OCI-LY7 (cell line): ENCODE data around the gene HOOK2. TPM values are rescaled to one million over a fixed set of nuclear protein-coding genes. Genes with fewer than 3 reads are reported as not detected.

Experiments
- BruUV-seq: library from RNA; stranded (reverse); fragments of 400-500 nt; replicated peaks from 2 replicates; lab custom pipeline; 2021; lab: Mats Ljungman, UMichigan
- CTCF ChIA-PET: fragments of 300-600 bp; sonication (Branson Sonifier 250); formaldehyde crosslinking; loops from one replicate; lab custom pipeline; 2022; ENCODE audit warnings: antibody characterized with exemption; ENCODE audit not compliant: unreplicated experiment; lab: Charles Lee
- POLR2A ChIA-PET: fragments of 300-600 bp; sonication (Branson Sonifier 250); formaldehyde crosslinking; loops from one replicate; lab custom pipeline; 2022; ENCODE audit warnings: antibody characterized with exemption; lab: Charles Lee
- DNase-seq: peaks from one replicate; pipeline ENCODE4 v3.0.0-alpha.2; 2015; ENCODE audit warnings: low spot score
- H2AFZ ChIP-seq: fragments of 200-600 bp; sonication (generic), shearing (Covaris generic); 2 replicates; pipeline ENCODE4 v1.6.1; 2014; ENCODE audit warnings: mild to moderate bottlenecking, antibody characterized with exemption, low read length, moderate library complexity
- H3K27ac ChIP-seq: fragments of 200-600 bp; sonication (generic); 2 replicates; pipeline ENCODE4 v1.5.1; 2014; ENCODE audit warnings: mixed run types, low read depth, mild to moderate bottlenecking, moderate library complexity, low read length, inconsistent platforms; ENCODE audit not compliant: poor library complexity, severe bottlenecking
- H3K36me3 ChIP-seq: fragments of 200-600 bp; sonication (generic); 2 replicates; pipeline ENCODE4 v1.6.1; 2014; ENCODE audit warnings: mild to moderate bottlenecking, antibody characterized with exemption, low read length, moderate library complexity, mixed read lengths; ENCODE audit not compliant: insufficient read depth
- H3K4me1 ChIP-seq: fragments of 200-600 bp; sonication (generic); 2 replicates; pipeline ENCODE4 v1.5.1; 2014; ENCODE audit warnings: mild to moderate bottlenecking, low read length; ENCODE audit not compliant: insufficient read depth, poor library complexity, severe bottlenecking
- H3K4me2 ChIP-seq: fragments of 200-600 bp; sonication (generic); 2 replicates; pipeline ENCODE4 v1.6.1; 2014; ENCODE audit warnings: mild to moderate bottlenecking, low read length
- H3K4me3 ChIP-seq: fragments of 200-600 bp; sonication (generic); 2 replicates; pipeline ENCODE4 v1.5.1; 2014; ENCODE audit warnings: mild to moderate bottlenecking, low read depth, low read length; ENCODE audit not compliant: poor library complexity, severe bottlenecking
- H3K79me2 ChIP-seq: fragments of 200-600 bp; sonication (generic); 2 replicates; pipeline ENCODE4 v1.6.1; 2016; ENCODE audit warnings: low read depth, mild to moderate bottlenecking, low read length, moderate library complexity, mixed read lengths; ENCODE audit not compliant: insufficient read depth
- H3K9me2 ChIP-seq: fragments of 200-600 bp; sonication (generic); 2 replicates; pipeline ENCODE4 v1.6.1; 2016; ENCODE audit warnings: mild to moderate bottlenecking, low read length, mixed read lengths; ENCODE audit not compliant: insufficient read depth
- H3K9me3 ChIP-seq: fragments of 200-600 bp; sonication (generic); 2 replicates; pipeline ENCODE4 v1.6.1; 2014; ENCODE audit warnings: mild to moderate bottlenecking, mixed run types, low read length, mixed read lengths
- H4K20me1 ChIP-seq: fragments of 200-600 bp; sonication (generic); 2 replicates; pipeline ENCODE4 v1.6.1; 2014; ENCODE audit warnings: mild to moderate bottlenecking, antibody characterized with exemption, low read length, moderate library complexity, mixed read lengths; ENCODE audit not compliant: insufficient read depth
- CTCF ChIP-seq: fragments of 200-600 bp; sonication (generic); conservative IDR thresholded peaks from 2 replicates; pipeline ENCODE4 v1.5.1; 2014; ENCODE audit warnings: mild to moderate bottlenecking, antibody characterized with exemption, low read length, moderate library complexity, mixed read lengths
- EZH2phosphoT487 ChIP-seq: fragments of 200-600 bp; sonication (generic); IDR thresholded peaks from 2 replicates; pipeline ENCODE4 v1.6.1; 2018; ENCODE audit warnings: low read depth, borderline replicate concordance, mild to moderate bottlenecking, mixed run types, antibody characterized with exemption, low read length, moderate library complexity, mixed read lengths
- intact Hi-C: fragments of 100-400 bp; cut with micrococcal nuclease; formaldehyde crosslinking; loops from one replicate; pipeline ENCODE4 v1.10.0; 2022; ENCODE audit not compliant: unreplicated experiment
- total RNA-seq, 2 experiments: library from RNA; depleted of rRNA in 1 of 2; stranded (reverse); fragments of >200 nt in 1 of 2; shearing (Covaris generic) in 1 of 2; gene quantifications; 2 replicates each; pipeline ENCODE4 v1.2.3, GENCODE V29; 2014 to 2022

Gene HOOK2
- total RNA-seq, 2 experiments from 2014 or later: 9.1 to 28.8 TPM

DNA sequence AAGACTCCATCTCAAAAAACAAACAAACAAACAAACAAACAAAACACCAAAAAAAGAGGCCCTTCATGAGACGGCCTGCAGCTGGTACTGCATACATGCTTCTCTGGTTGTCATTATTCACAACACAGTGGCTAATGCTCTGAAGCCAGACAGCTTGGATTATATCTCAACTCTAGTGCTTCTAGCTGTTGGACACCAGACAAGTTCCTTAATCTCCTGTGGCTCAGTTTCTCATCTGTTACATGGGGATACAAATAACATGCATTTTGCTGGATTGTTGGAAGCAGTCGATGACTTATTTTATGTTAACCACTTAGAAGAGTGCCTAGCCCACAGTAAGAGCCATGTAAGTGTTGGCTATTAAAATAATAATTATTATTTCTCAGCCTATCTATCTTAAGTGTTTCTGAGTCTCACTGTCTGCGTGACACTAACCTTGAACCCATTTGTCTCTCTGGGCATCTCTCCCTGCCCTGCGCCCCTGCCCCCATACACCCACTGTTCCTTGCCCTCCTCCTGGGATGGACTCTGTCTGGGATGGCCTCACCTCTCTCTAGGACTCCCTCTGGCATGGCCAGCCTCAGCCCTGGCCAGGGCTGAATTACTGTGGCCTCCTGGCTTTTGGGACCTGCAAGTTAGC, 12.8 kb upstream of the HOOK2 start:
- TF ChIP-seq CTCF (no peak), EZH2phosphoT487 (no peak)
- BruUV-seq: no TSS peak

GRCh38 chr19:12787458-12787857, 12.1 kb upstream of the HOOK2 start:
- Histone ChIP-seq H3K36me3 (no peaks in the 10 kb centered on the region), H3K79me2 (no peaks in the 10 kb centered on the region; the same call in 1 of the 2 replicates), H3K4me3 (no peak overlapping the region), H2AFZ (no peak overlapping the region), H3K9me3 (no peaks in the 10 kb centered on the region), H3K9me2 (no peaks in the 10 kb centered on the region), H4K20me1 (no peaks in the 10 kb centered on the region), H3K4me1 (peaks cover 72% of the 10 kb centered on the region), H3K27ac (no peak overlapping the region), H3K4me2 (no peak overlapping the region)
- intact Hi-C loops: no loop called here
- CTCF ChIA-PET: no interaction called here
- POLR2A ChIA-PET: interaction anchor here (0.5 kb wide), 1 partner anchor 8 kb away, joined by 3 read pairs; no protein-coding TSS in a partner anchor
- no TSS peak for BruUV-seq
- DNase-seq: no peak
- TF ChIP-seq CTCF (no peak), EZH2phosphoT487 (no peak)

More for the DNA sequence above, 12.8 kb upstream of the HOOK2 start:
- H3K4me2 ChIP-seq: peak overlapping the region; percentile 95; the same call in 1 of the 2 replicates
- H3K9me3 ChIP-seq: no peaks in the 10 kb centered on the region
- no peak for DNase-seq
- intact Hi-C loops: no loop called here
- CTCF ChIA-PET: no interaction called here
- H3K9me2 ChIP-seq: no peaks in the 10 kb centered on the region
- no peak overlapping the region for H3K4me3 ChIP-seq
- H3K4me1 ChIP-seq: peaks cover 65% of the 10 kb centered on the region
- H3K79me2 ChIP-seq: peaks cover 7% of the 10 kb centered on the region
- POLR2A ChIA-PET: interaction anchor here (0.6 kb wide), 1 partner anchor 48 kb away, joined by 3 read pairs; no protein-coding TSS in a partner anchor
- H4K20me1 ChIP-seq: no peaks in the 10 kb centered on the region
- no peak overlapping the region for H2AFZ ChIP-seq
- no peak overlapping the region for H3K27ac ChIP-seq
- H3K36me3 ChIP-seq: no peaks in the 10 kb centered on the region

DNA sequence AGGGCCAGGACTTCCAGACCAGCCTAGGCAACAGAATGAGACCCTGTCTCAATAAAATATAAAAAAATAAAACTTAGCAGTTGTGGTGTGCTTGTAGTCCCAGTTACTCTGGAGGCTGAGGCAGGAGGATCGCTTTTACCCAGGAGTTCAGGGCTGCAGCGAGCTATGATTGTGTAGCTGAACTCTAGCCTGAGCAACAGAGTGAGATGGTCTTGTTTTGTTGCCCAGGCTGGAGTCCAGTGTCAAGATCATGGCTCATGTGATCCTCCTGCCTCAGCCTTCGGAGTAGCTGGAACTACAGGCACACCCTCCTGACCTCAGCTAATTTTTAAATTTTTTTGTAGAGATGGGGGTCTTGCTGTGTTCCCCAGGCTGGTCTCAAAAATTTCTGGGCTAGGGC, 11.6 kb upstream of the HOOK2 start:
- BruUV-seq: no TSS peak
- CTCF ChIA-PET: no interaction called here
- no peak overlapping the region for H2AFZ ChIP-seq
- H3K79me2 ChIP-seq: no peaks in the 10 kb centered on the region; the same call in 1 of the 2 replicates
- peaks cover 77% of the 10 kb centered on the region for H3K4me1 ChIP-seq
- H3K27ac ChIP-seq: no peak overlapping the region
- no peaks in the 10 kb centered on the region for H3K9me3 ChIP-seq
- POLR2A ChIA-PET: interaction anchor here (0.5 kb wide), 1 partner anchor 9 kb away, joined by 3 read pairs; no protein-coding TSS in a partner anchor
- intact Hi-C loops: no loop called here
- no peak overlapping the region for H3K4me3 ChIP-seq
- TF ChIP-seq EZH2phosphoT487 (no peak), CTCF (no peak)
- H3K9me2 ChIP-seq: no peaks in the 10 kb centered on the region
- H4K20me1 ChIP-seq: no peaks in the 10 kb centered on the region
- DNase-seq: no peak
- H3K4me2 ChIP-seq: no peak overlapping the region
- no peaks in the 10 kb centered on the region for H3K36me3 ChIP-seq
